Prostate gland (tissue), 2 donors: ENCODE data around the gene LCN15.

ENCODE experiments used
- POLR2A ChIP-seq: fragments of 450-650 bp; IDR thresholded peaks from one replicate; pipeline ENCODE4 v1.6.1; 2016; ENCODE audit warnings: antibody characterized with exemption, mild to moderate bottlenecking
- TF ChIP-seq, protein P1 (sequence below), 4 experiments: fragments of 200-600 bp in 2 of 4; fragments of 450-650 bp in 2 of 4; sonication (generic) in 2 of 4; IDR thresholded peaks; 1 replicate in 3 of 4; 2 replicates in 1 of 4; pipeline ENCODE4 v1.5.1; 2016 to 2019; ENCODE audit warnings: antibody characterized with exemption in 4 of 4, mild to moderate bottlenecking in 2 of 4, moderate library complexity in 2 of 4

DNA sequence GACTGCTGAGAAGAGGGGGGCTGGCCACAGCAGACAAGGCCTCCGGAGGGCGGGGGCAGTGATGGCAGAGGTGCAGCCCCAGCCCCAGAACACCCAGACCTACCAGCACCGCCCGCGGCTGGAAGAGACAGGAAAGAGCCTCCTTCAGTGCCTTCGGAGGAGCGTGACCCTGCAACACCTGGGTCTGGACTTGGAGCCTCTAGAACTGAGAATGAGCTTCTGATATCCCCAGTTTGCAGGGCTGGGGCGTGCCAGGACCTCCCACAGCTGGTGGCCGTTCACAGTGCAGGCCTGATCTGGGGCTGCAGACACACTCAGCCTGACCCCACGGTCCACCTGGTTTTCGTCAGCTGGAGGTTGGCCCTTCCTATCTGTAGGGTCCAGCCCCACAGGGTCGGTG is 30.7 kb downstream of the LCN15 start:
- TF ChIP-seq, protein P1, sequence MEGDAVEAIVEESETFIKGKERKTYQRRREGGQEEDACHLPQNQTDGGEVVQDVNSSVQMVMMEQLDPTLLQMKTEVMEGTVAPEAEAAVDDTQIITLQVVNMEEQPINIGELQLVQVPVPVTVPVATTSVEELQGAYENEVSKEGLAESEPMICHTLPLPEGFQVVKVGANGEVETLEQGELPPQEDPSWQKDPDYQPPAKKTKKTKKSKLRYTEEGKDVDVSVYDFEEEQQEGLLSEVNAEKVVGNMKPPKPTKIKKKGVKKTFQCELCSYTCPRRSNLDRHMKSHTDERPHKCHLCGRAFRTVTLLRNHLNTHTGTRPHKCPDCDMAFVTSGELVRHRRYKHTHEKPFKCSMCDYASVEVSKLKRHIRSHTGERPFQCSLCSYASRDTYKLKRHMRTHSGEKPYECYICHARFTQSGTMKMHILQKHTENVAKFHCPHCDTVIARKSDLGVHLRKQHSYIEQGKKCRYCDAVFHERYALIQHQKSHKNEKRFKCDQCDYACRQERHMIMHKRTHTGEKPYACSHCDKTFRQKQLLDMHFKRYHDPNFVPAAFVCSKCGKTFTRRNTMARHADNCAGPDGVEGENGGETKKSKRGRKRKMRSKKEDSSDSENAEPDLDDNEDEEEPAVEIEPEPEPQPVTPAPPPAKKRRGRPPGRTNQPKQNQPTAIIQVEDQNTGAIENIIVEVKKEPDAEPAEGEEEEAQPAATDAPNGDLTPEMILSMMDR (IDR thresholded peaks at IDR 0.05), result no peak
- no peak for TF ChIP-seq POLR2A
